ENCODE measurements around the gene NAIF1.

Gene NAIF1

DNA sequence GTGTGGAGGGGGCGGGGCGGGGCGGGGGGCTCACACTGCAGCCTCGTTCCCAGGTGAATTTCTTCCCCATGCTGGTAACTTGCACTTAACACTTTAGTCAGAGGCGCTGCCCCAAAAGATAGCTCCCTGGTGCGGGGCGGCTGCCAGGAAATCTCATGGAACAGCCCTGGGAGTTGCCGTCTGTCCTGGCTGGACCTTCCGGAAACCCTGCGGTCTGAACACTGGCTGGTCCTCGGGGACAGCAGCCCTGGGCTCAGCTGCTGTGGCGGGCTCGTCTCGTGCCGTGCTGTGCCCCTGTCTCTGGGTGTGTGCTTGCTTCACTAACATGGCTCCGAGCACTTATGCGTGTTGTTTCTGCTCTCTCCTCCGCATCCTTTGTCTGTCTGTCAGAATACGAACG is 34.6 kb upstream of the NAIF1 start:
- DNase-seq, result no peak

DNA sequence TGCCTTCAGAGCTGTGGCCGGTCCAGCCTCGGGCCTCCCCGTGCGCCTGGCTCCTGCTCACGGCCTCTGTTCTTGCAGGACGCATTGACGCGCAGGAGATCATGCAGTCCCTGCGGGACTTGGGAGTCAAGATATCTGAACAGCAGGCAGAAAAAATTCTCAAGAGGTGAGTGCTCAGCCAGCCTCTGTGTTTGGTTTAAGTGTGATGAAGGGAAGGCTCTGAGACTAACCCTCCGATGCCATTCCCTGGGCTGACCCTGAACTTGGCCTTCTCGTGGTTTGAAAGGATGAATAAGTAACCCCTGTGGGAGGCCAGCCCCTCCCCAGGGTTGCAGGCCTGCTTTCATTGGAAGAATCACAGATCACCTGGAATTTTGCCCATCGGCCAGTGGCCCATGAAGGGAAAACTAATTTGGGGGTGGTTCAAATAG is 34.1 kb upstream of the NAIF1 start:
- no peak for DNase-seq

GRCh38 chr9:128100581-128100980 is 33.5 kb upstream of the NAIF1 start:
- DNase-seq, result no peak

GRCh38 chr9:128099932-128100491 is 32.9 kb upstream of the NAIF1 start:
- no peak for DNase-seq

DNA sequence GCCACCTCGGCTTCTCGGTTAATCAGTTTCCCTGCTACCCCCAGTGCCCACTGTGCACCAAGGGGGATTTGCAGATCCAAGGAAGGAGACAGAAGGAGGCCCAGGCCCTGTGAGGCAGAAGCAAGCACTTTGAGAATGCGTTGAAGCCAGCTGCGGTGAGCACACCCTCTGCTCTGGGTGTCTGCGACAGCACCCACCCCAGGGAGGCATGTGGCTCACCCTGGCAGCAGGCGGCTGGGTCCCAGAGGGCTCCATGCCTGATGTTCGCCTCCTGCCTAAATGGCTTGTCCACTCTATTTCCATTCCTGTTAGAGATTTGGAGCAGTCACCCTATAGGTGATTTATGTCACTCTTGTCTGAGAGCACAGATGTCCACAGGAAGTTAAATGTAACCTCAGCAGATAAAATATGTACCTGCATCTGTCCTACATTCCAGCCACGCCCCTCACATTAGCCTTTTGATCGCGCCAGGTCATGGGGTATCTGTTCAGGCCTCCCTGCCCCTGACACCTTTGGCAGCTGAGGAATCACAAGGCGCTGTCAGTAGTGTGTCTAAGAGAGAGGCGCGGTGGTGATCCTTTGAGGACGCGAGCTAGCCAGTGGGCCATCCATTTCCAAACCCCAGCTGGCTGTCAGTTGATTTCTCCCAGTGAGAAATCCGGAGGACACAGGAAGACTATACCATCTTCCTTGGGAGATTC is 32.3 kb upstream of the NAIF1 start:
- DNase-seq, result no peak

GRCh38 chr9:128098297-128099230 is 31.4 kb upstream of the NAIF1 start:
- DNase-seq, result peak; percentile 34

DNA sequence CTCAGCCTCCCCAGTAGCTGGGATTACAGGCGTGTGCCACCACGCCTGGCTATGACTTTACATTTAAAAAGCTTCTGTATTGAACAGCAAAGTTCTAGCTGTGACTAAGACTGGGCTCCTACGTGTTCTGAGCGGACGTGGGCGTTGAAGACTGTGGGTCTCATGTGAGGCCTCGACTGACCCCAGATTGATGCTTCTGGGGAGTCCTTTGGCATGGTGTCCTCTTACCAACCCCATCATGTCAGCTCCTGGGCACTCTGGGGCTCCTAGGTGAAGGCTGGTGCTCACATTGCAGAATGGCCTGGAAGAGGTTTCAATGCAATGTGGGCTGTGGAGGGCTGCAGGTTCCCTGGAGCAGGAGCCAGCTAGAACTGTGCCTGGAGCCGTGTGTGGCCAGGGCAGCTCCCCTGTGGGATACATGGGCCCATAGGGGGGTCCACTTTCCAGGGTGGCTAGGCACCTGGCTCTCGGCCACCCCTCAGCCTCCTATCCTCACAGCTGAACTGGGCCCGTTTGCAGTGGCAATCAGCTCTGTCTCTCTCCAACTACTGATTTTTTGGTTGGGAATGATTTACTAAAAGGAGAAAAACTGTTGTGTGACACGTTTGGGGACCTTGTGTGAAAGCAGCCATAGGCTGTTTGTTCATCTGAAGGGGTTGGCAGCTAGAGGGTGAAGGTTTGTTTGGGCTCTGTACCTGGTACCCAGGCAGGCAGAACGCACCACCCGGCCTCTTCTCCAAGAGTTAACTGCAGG is 30.6 kb upstream of the NAIF1 start:
- DNase-seq, result no peak

DNA sequence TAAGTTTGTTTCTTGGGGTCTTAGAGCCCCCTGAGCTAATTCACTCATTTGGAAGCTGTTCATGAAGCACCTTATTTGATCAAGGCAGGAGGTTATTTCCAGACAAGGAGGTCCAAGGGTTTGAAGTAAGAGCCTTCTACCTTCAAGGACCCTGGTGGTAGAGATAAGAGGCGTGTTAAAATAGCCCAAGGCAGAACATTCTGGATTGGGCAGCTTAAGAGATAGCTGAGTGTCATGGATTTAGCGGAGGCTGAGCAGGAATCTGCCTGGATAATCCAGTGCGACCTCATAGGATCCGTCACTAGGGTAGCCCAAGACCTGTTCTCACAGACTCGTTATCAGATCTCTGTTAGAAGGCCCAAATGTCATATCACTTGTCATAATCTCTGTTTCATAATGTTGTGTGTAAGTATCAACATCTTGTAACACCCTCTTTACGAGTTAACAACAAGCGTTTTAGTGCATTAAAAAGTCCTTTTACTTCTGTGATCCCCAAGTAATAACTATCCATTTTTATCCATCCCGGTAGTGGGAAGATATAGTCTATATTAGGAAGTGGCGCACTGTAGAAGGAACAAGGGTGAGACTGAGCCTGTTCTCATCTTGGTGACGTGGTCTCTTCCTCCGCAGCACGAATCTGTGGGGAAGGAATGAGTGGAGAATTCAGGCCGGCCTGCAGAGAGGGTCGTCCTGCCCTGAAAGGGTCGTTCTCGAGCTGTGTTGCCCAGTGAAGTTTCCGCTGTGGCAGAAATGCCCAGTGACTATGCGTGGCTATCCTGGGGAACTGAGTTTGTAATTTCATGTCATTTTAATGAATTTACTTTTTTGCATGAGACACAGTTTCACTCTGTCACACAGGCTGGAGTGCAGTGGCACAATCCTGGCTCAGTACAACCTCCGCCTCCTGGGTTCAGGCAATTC is 29.8 kb upstream of the NAIF1 start:
- DNase-seq, result no peak

DNA sequence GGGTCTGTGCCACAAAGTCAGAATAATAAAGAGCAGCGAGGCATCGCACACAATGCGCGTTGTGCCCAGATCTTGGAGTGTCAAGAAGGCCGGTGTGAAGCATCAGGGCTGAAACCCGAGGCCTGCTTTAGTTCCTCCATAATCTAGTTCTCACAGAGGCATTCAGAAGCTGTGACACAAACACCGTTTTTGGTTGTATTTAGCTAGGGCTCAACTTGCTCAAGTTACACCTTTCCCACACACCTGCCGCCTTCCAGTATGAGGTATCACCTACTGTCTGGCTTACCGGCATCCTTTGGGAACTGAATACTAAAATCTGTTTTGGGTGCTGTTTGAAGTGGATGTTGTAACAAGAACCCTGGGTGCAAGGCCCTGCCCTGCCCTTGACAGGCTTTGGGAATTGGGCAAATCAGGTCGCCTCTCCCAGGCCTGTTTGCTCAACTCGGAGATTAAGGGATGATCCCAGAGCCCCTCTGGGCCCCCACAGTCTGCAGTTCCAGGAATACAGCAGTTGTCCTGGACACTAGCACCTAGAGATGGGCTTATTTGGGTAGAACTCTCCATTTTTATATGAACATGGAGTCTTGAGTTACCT is 27.9 kb upstream of the NAIF1 start:
- DNase-seq, result no peak

DNA sequence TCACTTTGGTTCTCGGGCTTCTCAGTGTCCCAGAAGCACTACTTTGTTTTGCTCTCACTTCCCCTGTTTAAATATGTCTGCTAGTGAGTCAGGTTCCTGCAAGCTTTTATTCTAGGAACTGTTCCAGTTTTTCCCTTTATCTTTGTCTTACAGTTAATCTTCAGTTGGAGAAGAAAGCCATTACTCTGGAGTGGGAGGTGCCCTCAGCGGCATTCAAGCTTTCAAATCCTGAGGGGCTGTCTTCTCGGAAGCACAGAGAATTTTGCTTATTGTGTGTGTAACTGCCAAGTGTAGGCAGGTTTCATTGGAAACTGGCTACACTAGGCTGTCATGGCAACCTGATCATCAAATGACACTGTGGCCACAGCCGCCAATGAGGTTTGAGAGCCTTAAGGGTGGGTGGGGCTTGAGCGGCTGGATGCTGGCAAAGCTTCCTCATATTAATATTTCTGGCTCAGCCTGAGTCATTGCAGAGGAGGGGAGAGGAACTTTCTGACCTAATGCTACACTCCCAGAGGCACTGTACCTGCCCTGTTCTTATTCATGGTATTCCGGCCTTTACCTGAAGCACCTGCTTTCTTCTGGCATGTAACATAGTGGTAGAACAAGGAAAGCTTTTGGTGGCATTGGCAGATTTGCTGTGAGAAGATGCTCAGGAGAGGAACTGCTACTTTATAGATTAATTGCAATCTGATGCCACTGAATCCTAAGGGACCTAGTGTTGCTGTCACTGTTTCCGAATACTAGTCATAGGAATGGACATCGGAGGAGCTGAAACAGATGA is 27.2 kb upstream of the NAIF1 start:
- DNase-seq, result peak; percentile 45

- no peak for DNase-seq
Observed at GRCh38 chr9:128093011-128093410, 25.9 kb upstream of the NAIF1 start.

DNA sequence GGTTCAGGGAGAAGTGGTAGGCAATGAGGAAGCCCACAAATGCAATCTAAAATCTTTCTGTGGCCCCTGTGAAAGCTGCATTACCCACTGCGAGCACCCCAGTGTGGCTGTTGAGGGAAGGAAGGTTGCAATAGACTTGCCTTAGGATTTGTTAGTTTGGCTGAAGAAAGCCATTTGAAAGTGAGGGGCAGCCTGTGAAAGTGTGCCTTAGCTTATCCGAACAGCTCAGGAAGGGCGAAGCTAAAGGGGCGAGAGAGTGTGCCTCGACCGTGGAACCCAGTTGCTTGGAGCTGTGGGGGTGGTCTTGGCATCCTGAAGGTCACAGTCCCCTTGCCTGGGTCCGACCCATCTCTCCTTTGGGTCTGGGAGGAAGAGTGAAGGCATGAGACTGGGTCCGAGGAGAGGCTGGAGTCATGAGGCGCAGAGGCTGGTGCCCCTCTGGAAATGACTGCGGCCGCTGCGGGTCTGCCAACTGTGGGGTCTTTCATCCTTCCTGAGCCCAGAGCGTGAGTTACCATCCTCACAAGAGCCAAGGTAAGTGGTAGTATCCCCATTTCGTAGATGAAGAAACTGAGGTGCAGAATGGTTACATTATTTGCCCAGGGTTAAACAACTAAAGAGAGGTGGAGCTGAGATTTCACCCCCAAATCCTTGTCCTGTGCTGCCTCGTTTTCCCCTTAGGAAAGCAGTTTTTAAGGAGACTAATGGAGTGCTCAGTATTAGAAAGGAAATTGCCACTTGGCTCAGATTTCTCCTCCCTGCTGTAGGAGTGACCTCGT is 25.3 kb upstream of the NAIF1 start:
- DNase-seq, result no peak

DNA sequence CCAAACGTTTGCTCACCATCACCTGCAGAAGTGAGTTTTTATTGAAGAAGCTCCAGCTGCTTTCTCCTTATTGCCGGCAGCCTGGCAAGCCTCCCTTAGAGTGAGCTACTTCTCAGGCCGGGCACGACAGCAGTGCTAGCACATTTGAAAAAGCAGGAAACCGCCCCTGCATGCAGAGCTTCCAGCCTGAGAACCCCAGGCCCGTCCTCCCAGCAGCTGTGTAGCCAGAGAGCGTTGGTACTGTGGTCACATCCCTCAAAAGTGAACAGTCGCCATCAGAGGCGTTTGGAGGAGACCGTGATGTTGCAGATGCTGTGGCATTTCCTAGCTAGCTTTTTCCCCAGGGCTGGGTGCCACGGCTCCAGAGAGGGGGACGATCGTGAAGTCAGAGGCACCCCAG is 24.5 kb upstream of the NAIF1 start:
- DNase-seq, result no peak

DNA sequence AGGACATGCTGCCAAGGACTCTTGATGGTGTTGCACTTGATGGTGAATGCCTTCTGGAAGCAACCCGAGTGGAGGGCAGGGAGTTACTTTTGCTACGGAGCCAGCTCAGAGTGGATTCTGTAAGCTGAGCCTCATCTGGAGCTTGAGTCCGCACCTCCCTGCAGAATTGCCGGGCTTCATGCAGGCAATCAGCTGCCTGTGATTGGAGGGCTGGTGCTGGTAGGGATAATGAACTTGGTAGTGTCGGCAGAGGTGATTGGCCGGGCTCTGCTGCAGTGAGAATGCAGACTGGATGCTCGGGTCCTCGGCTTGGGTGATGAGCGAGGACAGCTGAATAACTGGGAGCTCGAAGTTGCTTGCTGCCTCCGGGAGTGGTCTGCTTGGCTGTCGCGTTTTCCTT is 24.0 kb upstream of the NAIF1 start:
- no peak for DNase-seq

GRCh38 chr9:128089299-128089698 is 22.2 kb upstream of the NAIF1 start:
- DNase-seq, result no peak

DNA sequence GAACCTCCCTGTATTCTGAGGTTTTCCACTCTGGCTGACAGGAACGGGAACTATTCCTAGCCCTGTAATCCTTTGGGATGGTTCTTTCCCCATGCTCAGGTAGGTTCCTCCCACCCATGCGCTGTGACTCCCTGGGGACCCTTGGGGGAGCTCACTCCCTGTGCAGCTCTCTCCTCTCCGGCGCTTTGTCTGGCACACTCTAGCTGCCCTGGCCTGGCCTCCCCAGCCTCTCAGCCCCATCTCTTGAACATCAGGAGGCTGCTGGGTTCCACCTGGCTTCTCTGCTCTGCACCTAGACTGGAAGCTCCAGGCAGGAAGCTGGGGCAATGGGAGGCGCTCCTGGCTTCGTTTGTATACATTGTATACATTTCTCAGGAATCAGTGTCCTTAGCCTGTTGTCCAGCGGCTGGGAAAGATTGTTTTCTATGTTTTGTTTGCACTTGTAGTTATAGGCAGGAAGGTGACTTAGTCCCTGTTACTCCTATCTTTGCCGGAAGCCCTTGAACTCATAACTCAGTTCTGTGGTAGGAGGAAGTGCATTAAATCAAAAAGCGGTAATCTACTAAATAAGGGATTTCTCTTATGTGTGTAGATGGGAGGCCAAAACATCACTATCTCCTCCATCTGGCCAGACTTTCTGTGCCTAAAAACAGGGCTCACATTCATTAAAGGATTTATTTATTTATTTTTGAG is 21.3 kb upstream of the NAIF1 start:
- DNase-seq, result no peak

- DNase-seq, result no peak
Observed at GRCh38 chr9:128087262-128087661, 20.1 kb upstream of the NAIF1 start.

GRCh38 chr9:128085943-128086342 is 18.8 kb upstream of the NAIF1 start:
- DNase-seq, result no peak

GRCh38 chr9:128084746-128085145 is 17.6 kb upstream of the NAIF1 start:
- DNase-seq, result no peak

Data from activated CD4-positive, alpha-beta T cell treated with anti-CD3 and anti-CD28 coated beads for 1 hour (primary cell).